Stimulated activated naive B cell treated with anti-CD40 and anti-IgM and Interleukin-4, amounts not matched to agents 10 μg/mL and 1 μg/mL and 100 μg/mL, for 72 hours (primary cell): ENCODE measurements around the gene ASTL.

Experiments used
- ATAC-seq, 2 donors: fragments of 150-1000 bp; cut with Tn5 transposase; replicated peaks; 2 replicates each; pipeline ENCODE4 v1.10.0; 2021; ENCODE audit warnings: moderate library complexity in 1 of 2
- DNase-seq: peaks from one replicate; pipeline ENCODE4 v3.0.0; 2021
- H3K27ac Mint-ChIP-seq: one replicate; pipeline ENCODE4 v1.8.0; 2022; ENCODE audit warnings: mild to moderate bottlenecking, mixed read lengths
- H3K27me3 Mint-ChIP-seq, 2 donors: one replicate each; pipeline ENCODE4 v1.8.0; 2022; ENCODE audit warnings: mixed read lengths in 2 of 2
- H3K36me3 Mint-ChIP-seq, 2 donors: one replicate each; pipeline ENCODE4 v1.8.0; 2022; ENCODE audit warnings: mixed read lengths in 2 of 2, mild to moderate bottlenecking in 1 of 2
- H3K4me1 Mint-ChIP-seq, 2 donors: one replicate each; pipeline ENCODE4 v1.8.0; 2022; ENCODE audit warnings: mixed read lengths in 2 of 2, mild to moderate bottlenecking in 1 of 2
- H3K4me3 Mint-ChIP-seq, 2 donors: one replicate each; pipeline ENCODE4 v1.8.0; 2022; ENCODE audit warnings: mild to moderate bottlenecking in 2 of 2, mixed read lengths in 2 of 2, moderate library complexity in 1 of 2
- H3K9me3 Mint-ChIP-seq, 2 donors: one replicate each; pipeline ENCODE4 v1.8.0; 2022; ENCODE audit warnings: mixed read lengths in 2 of 2, mild to moderate bottlenecking in 1 of 2

The ASTL gene

DNA sequence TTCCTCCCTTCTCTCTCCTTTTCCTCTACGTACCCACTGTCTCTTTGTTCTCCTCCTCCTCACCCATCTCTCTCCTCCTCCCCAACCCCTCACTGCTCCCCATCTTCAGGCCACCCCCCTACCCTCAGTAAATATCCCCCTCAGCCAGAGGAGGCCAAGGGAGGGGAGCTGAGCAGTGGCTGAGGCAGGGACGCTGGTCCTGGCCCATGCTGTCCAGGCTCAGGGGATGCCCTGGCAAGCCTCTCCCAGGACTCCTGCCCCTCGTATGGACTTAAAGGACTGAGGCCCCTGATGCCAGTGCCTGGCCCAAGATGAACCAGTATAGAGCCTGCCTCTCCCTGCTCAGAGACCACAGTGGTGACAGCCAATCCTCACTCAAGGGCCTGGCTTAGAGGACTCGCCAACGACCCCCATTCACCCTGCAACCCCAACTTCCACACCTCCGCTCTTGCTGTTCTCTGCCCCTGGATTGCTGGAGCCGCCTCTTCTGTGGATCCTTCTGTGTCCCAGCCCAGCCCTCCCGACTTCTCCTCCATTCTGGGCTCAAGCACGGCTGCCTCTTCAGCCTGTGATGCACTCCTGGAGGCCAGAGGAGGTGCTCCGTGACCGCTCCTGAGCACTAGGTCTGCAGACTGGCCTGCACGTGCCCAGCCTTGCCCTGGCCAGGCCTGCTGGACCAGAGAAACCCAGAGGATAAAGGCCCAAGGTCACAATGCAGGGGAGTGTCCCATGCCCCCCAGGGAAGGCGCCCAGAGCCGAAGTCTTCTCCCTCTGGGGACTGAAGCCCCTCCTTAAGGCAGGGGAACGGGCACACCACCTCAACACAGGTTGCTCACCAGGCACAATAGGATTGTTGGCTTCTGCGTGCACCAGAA is 16.4 kb upstream of the ASTL start:
- no peak for ATAC-seq
- Mint-ChIP-seq H3K36me3 (peaks cover 0 to 8% of the 10 kb centered on the region in 2 donors), H3K9me3 (no peaks in the 10 kb centered on the region), H3K4me1 (peaks cover 71 to 99% of the 10 kb centered on the region in 2 donors), H3K27ac (peak overlapping the region; percentile 84), H3K27me3 (no peaks in the 10 kb centered on the region), H3K4me3 (no peak overlapping the region)
- DNase-seq: no peak

DNA sequence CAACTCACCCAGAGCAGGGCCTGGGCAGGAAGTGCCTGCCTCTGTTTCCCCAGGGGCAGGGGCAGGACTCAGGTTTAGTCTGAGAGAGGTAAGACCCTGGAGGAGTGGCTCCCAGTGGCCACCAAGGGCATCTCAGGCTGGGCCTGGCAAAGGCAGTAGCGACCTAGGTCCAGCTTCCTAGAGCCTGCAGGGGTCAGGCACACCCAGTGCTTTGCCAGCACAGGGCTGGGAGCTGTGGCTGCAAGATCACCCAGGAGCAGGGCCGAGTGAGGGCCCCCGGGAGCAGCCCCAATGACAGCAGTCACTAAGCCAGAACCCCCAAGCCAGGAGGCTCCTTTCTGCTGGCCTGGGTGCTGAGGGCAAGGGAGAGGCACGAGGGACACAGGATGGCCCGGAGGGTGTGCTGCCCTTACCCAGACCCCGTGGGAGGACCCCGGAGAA is 15.7 kb upstream of the ASTL start:
- no peak overlapping the region for H3K4me3 Mint-ChIP-seq
- no peaks in the 10 kb centered on the region for H3K27me3 Mint-ChIP-seq
- peaks cover 67 to 96% of the 10 kb centered on the region in 2 donors for H3K4me1 Mint-ChIP-seq
- no peak overlapping the region for H3K27ac Mint-ChIP-seq
- no peaks in the 10 kb centered on the region for H3K9me3 Mint-ChIP-seq
- DNase-seq: no peak
- ATAC-seq: no peak
- peaks cover 0 to 7% of the 10 kb centered on the region in 2 donors for H3K36me3 Mint-ChIP-seq

DNA sequence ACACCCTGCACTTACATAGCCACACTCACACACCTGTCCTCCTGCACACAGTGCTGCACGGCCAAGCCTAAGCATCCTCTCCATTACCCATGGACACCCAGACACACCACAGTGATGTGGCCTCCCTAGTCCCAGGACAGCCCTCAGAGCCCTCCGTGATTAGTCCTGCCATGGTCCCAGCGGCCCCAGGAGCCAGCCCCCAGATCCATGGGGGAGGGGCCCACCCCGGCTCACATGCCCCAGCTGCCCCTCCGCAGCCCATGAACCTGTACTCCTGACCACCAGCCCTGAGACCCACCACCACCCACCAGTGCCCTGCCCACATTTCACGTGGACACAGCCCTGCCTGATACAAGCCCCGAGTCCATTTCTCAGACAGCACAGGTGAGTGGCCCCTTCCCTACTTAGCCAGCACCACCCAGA is 15.0 kb upstream of the ASTL start:
- H3K27me3 Mint-ChIP-seq: no peaks in the 10 kb centered on the region
- no peak for ATAC-seq
- H3K27ac Mint-ChIP-seq: no peak overlapping the region
- DNase-seq: no peak
- no peak overlapping the region for H3K4me3 Mint-ChIP-seq
- peaks cover 67 to 96% of the 10 kb centered on the region in 2 donors for H3K4me1 Mint-ChIP-seq
- no peaks in the 10 kb centered on the region for H3K9me3 Mint-ChIP-seq
- H3K36me3 Mint-ChIP-seq: peaks cover 0 to 7% of the 10 kb centered on the region in 2 donors

DNA sequence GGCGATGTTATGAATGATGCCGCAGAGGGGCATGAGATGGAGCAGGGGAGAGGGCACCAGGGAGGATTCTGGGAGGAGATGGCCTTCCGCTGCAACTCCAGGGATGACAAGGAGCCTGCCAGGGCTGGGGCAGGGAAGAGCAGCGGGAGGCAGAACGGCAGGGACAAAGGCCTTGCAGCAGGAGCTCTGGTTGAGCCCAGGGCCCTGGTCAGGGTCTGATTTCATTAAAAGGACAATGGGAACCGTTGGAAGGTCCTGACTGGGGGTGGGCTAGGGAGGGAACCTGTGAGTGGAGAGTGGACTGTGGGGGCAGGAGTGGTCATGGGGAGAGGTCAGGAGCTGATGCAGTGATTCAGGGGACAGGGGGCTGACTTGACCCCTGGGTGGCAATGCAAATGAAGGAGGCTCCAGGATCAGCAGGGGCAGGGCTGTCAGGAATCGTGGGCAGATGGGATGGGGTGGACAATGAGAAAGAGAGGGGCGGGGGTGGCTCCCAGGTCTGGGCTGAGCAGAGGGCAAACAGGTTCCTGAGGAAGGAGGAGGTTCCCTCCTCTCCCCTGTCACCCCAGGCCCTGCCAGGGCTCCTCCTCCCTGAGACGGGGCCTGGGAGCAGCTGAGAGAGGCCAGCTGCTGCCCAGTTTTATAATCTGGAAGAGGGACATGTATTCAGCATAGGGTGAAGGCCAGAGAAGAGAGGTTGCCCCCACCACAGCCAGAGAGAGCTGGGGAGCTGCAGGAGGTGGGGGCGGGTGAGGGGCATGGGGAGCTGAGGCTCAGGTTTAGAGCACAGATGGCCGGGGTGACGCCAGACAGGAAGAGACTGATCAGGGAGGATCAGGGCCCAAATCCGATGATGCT is 14.2 kb upstream of the ASTL start:
- DNase-seq: no peak
- H3K27ac Mint-ChIP-seq: peak overlapping the region; percentile 72

DNA sequence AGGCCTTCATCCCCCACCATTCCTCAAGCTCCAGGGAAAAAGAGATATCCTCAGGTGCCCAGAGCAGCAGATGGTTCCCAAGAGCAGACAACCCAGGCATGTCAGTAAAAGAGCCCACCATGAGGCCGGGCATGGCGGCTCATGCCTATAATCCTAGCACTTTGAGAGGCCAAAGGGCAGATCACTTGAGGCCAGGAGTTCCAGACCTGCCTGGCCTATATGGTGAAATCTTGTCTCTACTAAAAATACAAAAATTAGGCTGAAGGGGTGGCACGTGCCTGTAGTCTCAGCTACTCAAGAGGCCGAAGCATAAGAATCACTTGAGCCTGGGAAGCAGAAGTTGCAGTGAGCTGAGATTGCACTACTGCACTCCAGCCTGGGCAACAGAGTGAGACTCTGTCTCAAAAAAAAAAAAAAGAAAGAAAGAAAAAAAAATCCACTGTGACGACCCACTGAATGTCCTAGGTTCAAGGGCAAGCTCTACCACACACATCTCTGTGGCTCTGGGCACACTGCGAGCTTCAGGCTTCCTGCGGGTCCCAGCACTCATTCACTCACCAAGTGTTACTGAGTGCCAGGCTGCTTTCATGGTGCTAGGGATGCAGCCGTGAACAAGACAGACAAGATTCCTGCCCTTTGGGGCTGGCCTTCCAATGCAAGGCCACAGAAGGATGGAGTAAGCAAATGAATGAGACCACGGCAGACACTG is 13.4 kb upstream of the ASTL start:
- Mint-ChIP-seq H3K27ac (peak overlapping the region; percentile 72), H3K4me3 (no peak overlapping the region), H3K27me3 (no peaks in the 10 kb centered on the region), H3K9me3 (no peaks in the 10 kb centered on the region), H3K4me1 (peaks cover 67 to 96% of the 10 kb centered on the region in 2 donors), H3K36me3 (peaks cover 0 to 4% of the 10 kb centered on the region in 2 donors)
- DNase-seq: no peak
- ATAC-seq: no peak

More for the DNA sequence above, 14.2 kb upstream of the ASTL start:
- peaks cover 67 to 96% of the 10 kb centered on the region in 2 donors for H3K4me1 Mint-ChIP-seq
- peaks cover 0 to 7% of the 10 kb centered on the region in 2 donors for H3K36me3 Mint-ChIP-seq
- no peak overlapping the region for H3K4me3 Mint-ChIP-seq
- no peaks in the 10 kb centered on the region for H3K9me3 Mint-ChIP-seq
- no peak for ATAC-seq
- H3K27me3 Mint-ChIP-seq: no peaks in the 10 kb centered on the region

DNA sequence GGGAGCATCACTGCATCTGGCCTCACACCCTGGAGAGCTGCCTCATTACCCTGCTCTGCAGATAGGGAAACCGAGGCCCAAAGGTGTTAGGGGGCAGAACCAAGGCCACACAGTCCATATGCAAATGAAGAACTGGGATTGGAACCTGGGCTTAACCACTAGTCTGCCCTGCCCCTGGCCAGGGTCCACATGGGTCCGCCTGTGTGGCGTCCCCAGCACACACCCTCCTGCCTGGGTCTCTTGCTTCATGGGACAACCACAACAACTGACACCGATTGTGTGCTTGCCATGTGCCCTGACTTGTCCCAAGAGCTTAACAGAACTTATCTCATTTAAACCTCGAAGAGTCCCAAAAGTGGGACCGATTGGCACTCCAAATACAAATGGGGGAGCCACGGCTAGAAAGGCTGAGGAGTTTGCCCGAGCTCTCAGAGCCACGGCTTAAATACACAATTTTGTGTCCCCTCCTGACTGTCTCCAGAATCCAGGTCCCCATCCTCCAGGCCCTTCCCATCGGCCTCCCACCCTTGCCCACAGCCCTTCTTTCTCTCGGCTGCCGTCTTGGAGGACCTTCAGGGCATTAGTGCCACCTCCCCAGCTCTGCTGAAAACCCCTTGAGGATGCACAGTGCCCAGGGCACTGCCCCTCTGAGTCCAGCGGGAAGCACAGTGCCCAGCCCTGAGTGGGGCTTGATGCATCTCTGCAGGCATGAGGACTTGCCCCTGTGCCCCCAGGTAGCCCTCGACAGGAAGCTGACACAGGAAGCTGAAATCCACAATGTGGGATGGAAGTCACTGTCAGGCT is 12.7 kb upstream of the ASTL start:
- DNase-seq: no peak
- Mint-ChIP-seq H3K27me3 (no peaks in the 10 kb centered on the region), H3K27ac (peak overlapping the region; percentile 92), H3K4me3 (no peak overlapping the region), H3K4me1 (peaks cover 67 to 96% of the 10 kb centered on the region in 2 donors), H3K9me3 (no peaks in the 10 kb centered on the region), H3K36me3 (peaks cover 0 to 2% of the 10 kb centered on the region in 2 donors)
- ATAC-seq: no peak

DNA sequence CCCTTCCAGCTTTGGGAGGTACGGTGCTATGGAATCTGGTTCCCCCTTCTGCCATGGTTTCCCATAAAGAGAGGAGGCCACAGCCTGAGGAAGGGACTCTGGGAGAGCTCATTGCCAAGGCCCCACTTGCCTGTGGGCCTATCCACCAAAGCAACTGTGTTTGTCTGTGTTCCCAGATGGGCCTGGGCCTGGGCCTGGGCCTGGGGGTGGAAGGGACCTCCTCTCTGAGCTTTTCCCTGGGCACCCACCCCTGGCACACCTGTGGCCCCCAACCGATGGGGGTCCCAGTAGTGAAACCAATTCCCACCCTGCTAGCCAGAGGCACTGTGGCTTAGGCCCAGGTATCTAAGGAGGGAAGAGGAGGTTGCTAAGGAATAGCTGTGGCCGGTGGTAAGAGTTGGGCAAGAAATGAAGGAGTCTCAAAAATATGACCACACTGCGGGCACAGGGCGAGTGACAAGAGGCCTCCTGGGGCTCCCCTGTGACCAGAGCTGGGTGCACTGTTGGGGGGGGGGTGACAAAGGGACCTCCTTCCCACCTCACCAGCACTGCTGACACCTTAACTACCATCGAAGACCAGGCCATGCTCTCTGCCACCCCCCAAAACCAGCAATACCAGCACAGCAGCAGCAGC is 11.8 kb upstream of the ASTL start:
- ATAC-seq (no peak), DNase-seq (no peak)
- no peaks in the 10 kb centered on the region for H3K9me3 Mint-ChIP-seq
- no peaks in the 10 kb centered on the region for H3K36me3 Mint-ChIP-seq
- peaks cover 65 to 94% of the 10 kb centered on the region in 2 donors for H3K4me1 Mint-ChIP-seq
- peak overlapping the region; percentile 92 for H3K27ac Mint-ChIP-seq
- no peaks in the 10 kb centered on the region for H3K27me3 Mint-ChIP-seq
- no peak overlapping the region for H3K4me3 Mint-ChIP-seq

DNA sequence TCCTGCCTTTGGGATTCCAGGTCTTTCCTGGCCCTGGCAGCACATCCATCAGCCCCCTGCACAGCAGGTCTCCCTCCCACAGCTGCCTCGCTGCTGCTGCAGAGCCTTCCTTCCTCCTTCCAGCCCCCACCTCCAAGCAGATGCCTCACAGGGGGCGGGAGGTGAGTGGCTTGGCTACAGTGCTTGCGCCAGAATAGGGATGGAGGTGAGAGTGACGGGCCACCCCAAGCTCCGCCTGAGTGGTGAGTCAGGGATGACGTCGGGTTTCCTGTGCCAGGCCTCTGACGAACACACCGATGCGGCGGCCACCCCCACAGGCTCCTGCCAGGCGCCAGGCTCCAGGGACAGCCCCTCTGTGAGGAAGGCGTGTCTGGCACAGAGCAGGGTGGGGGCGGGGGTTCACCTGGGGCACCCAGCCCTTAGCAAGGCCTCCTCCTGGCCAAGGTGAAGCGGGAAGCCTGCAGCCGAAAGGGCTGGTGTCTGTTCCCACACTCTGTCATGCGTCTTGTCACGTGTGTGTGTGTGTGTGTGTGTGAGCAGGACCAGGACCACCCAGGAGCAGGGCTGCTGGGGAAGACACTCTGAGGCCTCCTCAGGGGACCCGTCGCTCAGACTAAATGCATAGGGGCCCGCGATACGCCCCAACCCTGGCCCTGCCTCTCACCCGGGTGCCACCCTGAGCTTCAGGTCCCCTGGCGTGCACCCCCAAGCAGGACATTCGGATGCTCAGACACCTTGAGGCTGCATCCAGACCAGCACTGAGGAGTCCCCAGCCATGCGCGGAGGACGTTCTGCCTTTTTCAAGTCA is 10.3 kb upstream of the ASTL start:
- Mint-ChIP-seq H3K27me3 (no peaks in the 10 kb centered on the region), H3K4me3 (peak overlapping the region; percentile 89 to 98), H3K36me3 (peaks cover 11 to 12% of the 10 kb centered on the region in 2 donors), H3K27ac (peak overlapping the region; percentile 94), H3K9me3 (no peaks in the 10 kb centered on the region), H3K4me1 (peaks cover 59 to 91% of the 10 kb centered on the region in 2 donors)
- ATAC-seq: peak; percentile 62 to 63
- DNase-seq: peak; percentile 94

DNA sequence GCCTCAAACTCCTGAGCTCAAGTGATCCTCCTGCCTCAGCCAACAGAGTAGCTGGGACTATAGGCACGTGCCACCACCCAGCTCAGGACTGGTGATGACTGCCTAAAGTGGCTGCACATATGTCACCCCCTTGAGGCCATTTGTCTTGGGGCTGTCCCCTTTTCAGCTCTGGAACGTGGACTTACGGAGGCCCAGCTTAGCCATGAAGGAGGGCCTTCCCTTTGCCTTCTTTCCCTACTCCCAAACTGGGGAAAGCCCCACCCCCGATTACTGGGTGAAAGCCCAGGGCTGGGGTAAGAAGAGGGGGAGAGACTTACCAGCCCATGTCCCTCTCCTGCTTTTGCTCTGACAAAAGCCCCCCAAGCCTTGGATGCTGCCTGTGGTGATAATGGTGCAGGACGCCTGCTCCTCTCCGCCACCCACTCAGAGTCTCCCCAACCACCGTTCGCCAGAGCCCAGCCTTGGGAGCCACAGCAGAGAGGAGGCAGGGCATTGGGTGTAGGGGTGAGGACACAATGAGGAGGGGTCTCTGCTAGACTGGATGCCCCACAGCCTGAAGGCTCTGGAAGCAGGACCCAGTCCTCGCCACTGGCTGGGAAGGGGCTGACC is 9.4 kb upstream of the ASTL start:
- Mint-ChIP-seq H3K36me3 (peaks cover 20 to 21% of the 10 kb centered on the region in 2 donors), H3K27me3 (no peaks in the 10 kb centered on the region), H3K4me1 (peaks cover 55 to 91% of the 10 kb centered on the region in 2 donors), H3K9me3 (no peaks in the 10 kb centered on the region), H3K27ac (peak overlapping the region; percentile 94), H3K4me3 (peak overlapping the region; percentile 89 to 98)
- ATAC-seq: no peak
- DNase-seq: peak; percentile 36

DNA sequence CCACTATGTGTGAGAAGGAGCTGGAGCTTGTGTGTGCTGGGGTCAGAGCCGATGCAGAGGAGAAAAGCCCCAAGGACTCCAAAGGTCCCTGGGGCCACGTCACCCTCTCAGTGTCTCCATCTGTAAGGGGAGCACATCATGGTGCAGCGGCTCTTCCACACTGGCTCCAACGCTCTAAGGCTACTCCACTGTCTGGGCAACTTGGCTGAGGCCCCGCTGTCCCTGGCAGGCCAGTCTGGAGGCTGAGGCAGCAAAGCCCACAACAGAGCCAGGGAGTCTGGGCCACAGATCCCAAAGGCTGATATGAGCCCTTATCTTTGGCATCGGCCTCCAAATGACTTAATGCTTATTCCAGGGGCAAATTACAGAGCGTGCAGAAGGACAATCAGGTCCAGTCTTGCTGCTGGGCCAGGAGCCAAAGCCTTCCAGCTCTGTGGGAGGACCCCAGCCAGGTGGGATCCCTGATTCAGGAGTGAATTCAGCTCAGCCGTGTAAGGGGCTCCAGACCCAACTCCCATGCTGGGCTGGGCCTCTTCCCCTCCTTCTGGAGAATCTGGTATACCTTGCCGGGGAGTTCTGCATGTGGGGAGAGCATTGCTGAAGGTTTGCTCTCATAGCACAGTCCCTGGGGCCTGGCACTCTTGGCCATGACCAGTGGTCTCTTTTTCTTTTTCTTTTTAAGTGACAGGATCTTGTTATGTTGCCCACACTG is 8.7 kb upstream of the ASTL start:
- Mint-ChIP-seq H3K27me3 (no peaks in the 10 kb centered on the region), H3K4me1 (peaks cover 55 to 91% of the 10 kb centered on the region in 2 donors), H3K27ac (peak overlapping the region; percentile 94), H3K9me3 (no peaks in the 10 kb centered on the region), H3K4me3 (peak overlapping the region; percentile 89 to 98), H3K36me3 (peaks cover 26 to 28% of the 10 kb centered on the region in 2 donors)
- ATAC-seq: no peak
- no peak for DNase-seq

DNA sequence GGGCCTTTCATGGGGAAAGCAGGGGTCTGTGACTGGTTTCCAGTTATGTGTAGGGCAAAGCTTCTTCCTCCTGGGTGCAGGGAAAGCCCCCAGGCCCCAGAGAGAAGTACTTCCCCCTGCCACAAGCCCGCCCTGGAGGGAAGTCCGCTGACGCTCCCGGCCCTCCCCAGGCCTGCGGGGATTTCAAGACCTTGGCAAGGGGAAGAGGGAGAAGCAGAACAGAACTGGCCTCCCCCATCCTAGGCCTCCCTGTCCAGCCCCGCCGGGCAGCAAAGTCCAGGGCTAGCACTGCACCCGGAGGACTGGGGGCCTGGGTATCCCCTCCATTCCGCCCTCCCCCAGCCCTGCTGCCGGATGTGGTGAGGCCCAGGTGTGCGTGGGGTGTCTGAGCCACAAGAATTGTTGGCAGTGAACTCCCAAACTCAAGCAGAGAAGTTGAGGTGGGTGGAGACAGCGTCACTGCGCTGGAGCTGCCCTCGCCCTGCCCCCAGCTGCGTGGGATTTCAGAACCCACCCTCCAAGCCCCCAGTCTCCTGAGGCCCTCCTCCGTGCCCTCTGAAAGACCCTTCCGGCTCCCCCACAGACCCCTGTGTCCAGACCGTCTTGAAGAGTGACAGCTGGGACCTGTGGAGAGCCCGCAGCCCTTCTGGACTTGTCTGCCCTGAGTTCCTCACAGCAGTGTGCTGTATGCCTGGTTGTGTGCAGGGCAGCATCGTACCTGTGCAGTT is 8.0 kb upstream of the ASTL start:
- Mint-ChIP-seq H3K9me3 (no peaks in the 10 kb centered on the region), H3K27ac (peak overlapping the region; percentile 94), H3K36me3 (peaks cover 27 to 32% of the 10 kb centered on the region in 2 donors), H3K4me3 (peak overlapping the region; percentile 89 to 98), H3K4me1 (peaks cover 54 to 90% of the 10 kb centered on the region in 2 donors), H3K27me3 (no peaks in the 10 kb centered on the region)
- ATAC-seq: peak; percentile 50 to 60
- DNase-seq: peak; percentile 95
